Neural cell (in vitro differentiated cells): ENCODE results near the gene SLCO2A1. TPM values are rescaled to one million over a fixed set of nuclear protein-coding genes. Genes with fewer than 3 reads are reported as not detected.

Experiments
- H2AFZ ChIP-seq: fragments of 200-600, 300-800 bp; sonication (generic), shearing (Covaris generic); 2 replicates; pipeline ENCODE4 v1.6.0; 2014; ENCODE audit warnings: low read depth, mild to moderate bottlenecking, antibody characterized with exemption, low read length, moderate library complexity
- H3F3A ChIP-seq: fragments of 200-600 bp; shearing (Covaris generic); 2 replicates; pipeline ENCODE4 v1.6.1; 2016; ENCODE audit warnings: mild to moderate bottlenecking, moderate library complexity, mixed read lengths, antibody characterized with exemption, low read length; ENCODE audit not compliant: insufficient read depth, poor library complexity, severe bottlenecking
- H3K27ac ChIP-seq: fragments of 200-600, 300-800 bp; sonication (generic), shearing (Covaris generic); 2 replicates; pipeline ENCODE4 v1.5.1; 2014; ENCODE audit warnings: mild to moderate bottlenecking, low read length, moderate library complexity
- H3K27me3 ChIP-seq: fragments of 300-800, 200-600 bp; sonication (generic), shearing (Covaris generic); 2 replicates; pipeline ENCODE4 v1.6.0; 2014; ENCODE audit warnings: mild to moderate bottlenecking, low read depth, low read length, moderate library complexity; ENCODE audit not compliant: insufficient read depth
- H3K36me3 ChIP-seq: fragments of 300-800, 200-600 bp; sonication (generic), shearing (Covaris generic); 2 replicates; pipeline ENCODE4 v1.5.1; 2014; ENCODE audit warnings: mild to moderate bottlenecking, antibody characterized with exemption, low read length, moderate library complexity; ENCODE audit not compliant: insufficient read depth
- H3K4me2 ChIP-seq: fragments of 300-800, 200-600 bp; sonication (generic), shearing (Covaris generic); 2 replicates; pipeline ENCODE4 v1.6.0; 2014; ENCODE audit warnings: mild to moderate bottlenecking, low read length
- H3K4me3 ChIP-seq: fragments of 300-800, 200-600 bp; sonication (generic), shearing (Covaris generic); 2 replicates; pipeline ENCODE4 v1.5.1; 2014; ENCODE audit warnings: mild to moderate bottlenecking, low read length, moderate library complexity
- H3K79me2 ChIP-seq: fragments of 200-600 bp; shearing (Covaris generic); replicated peaks from 2 replicates; pipeline ENCODE4 v1.6.0; 2014; ENCODE audit warnings: mild to moderate bottlenecking, low read length, moderate library complexity; ENCODE audit not compliant: insufficient read depth
- H3K9ac ChIP-seq: fragments of 300-800, 200-600 bp; sonication (generic), shearing (Covaris generic); 2 replicates; pipeline ENCODE4 v1.6.1; 2016; ENCODE audit warnings: mild to moderate bottlenecking, low read length, mixed read lengths
- H3K9me2 ChIP-seq: fragments of 200-600 bp; shearing (Covaris generic); 2 replicates; pipeline ENCODE4 v1.6.1; 2016; ENCODE audit warnings: mild to moderate bottlenecking, low read length, mixed read lengths; ENCODE audit not compliant: insufficient read depth
- H3K9me3 ChIP-seq: fragments of 200-600, 300-800 bp; sonication (generic), shearing (Covaris generic); 2 replicates; pipeline ENCODE4 v1.6.1; 2016; ENCODE audit warnings: mild to moderate bottlenecking, mixed run types, low read length, moderate library complexity, mixed read lengths
- H4K20me1 ChIP-seq: fragments of 200-600 bp; shearing (Covaris generic); 2 replicates; pipeline ENCODE4 v1.6.1; 2016; ENCODE audit warnings: mild to moderate bottlenecking, mixed run types; ENCODE audit not compliant: insufficient read depth
- CTCF ChIP-seq: fragments of 450-650 bp; IDR thresholded peaks from 2 replicates; pipeline ENCODE4 v1.5.1; 2014; ENCODE audit warnings: antibody characterized with exemption, mild to moderate bottlenecking, moderate library complexity; ENCODE audit not compliant: poor library complexity, severe bottlenecking
- EP300 ChIP-seq: fragments of 450-650 bp; conservative IDR thresholded peaks from 2 replicates; pipeline ENCODE4 v1.6.1; 2014; ENCODE audit warnings: antibody characterized with exemption, mild to moderate bottlenecking, moderate library complexity; ENCODE audit not compliant: poor library complexity, severe bottlenecking
- EZH2 ChIP-seq: fragments of 200-600, 300-800 bp; shearing (Covaris generic), sonication (generic); IDR thresholded peaks from 2 replicates; pipeline ENCODE4 v1.6.1; 2014; ENCODE audit warnings: antibody characterized with exemption, low read length, borderline replicate concordance, mild to moderate bottlenecking; ENCODE audit not compliant: insufficient read depth, poor library complexity, severe bottlenecking
- MXI1 ChIP-seq: fragments of 450-650 bp; conservative IDR thresholded peaks from 2 replicates; pipeline ENCODE4 v1.6.1; 2014; ENCODE audit warnings: antibody characterized with exemption, mild to moderate bottlenecking; ENCODE audit not compliant: poor library complexity, severe bottlenecking
- POLR2AphosphoS5 ChIP-seq: IDR thresholded peaks from 2 replicates; pipeline ENCODE4 v1.6.1; 2012
- RAD21 ChIP-seq: fragments of 450-650 bp; conservative IDR thresholded peaks from 2 replicates; pipeline ENCODE4 v1.6.1; 2014; ENCODE audit warnings: antibody characterized with exemption, mild to moderate bottlenecking, moderate library complexity
- REST ChIP-seq: IDR thresholded peaks from 2 replicates; pipeline ENCODE4 v1.6.1; 2012; ENCODE audit warnings: borderline replicate concordance
- SMC3 ChIP-seq: fragments of 450-650 bp; conservative IDR thresholded peaks from 2 replicates; pipeline ENCODE4 v1.6.1; 2014; ENCODE audit warnings: antibody characterized with exemption, mild to moderate bottlenecking, moderate library complexity; ENCODE audit not compliant: poor library complexity
- TAF1 ChIP-seq: IDR thresholded peaks from 2 replicates; pipeline ENCODE4 v1.6.1; 2012; ENCODE audit warnings: low read depth
- polyA plus RNA-seq: library from polyadenylated mRNA; depleted of rRNA; stranded (reverse); fragments of >200 nt; gene quantifications from 2 replicates; pipeline ENCODE4 v1.2.3, GENCODE V29; 2014

SLCO2A1 gene
- polyA plus RNA-seq, 1 donor from 2014 or later, result not detected

GRCh38 chr3:134040066-134040465 is 10.3 kb upstream of the SLCO2A1 start:
- H2AFZ ChIP-seq, result no peak overlapping the region
- no peak overlapping the region for H3K9ac ChIP-seq

GRCh38 chr3:134039161-134039862 is 9.6 kb upstream of the SLCO2A1 start:
- Histone ChIP-seq H4K20me1 (no peaks in the 10 kb centered on the region), H3K9me2 (no peaks in the 10 kb centered on the region), H3K4me3 (no peak overlapping the region), H3K9ac (no peak overlapping the region), H3K36me3 (no peaks in the 10 kb centered on the region), H3K27ac (no peak overlapping the region), H3F3A (no peaks in the 10 kb centered on the region), H3K9me3 (no peaks in the 10 kb centered on the region), H3K79me2 (no peaks in the 10 kb centered on the region), H2AFZ (no peak overlapping the region), H3K27me3 (no peaks in the 10 kb centered on the region), H3K4me2 (no peak overlapping the region)
- TF ChIP-seq EP300 (no peak), RAD21 (no peak)

More at GRCh38 chr3:134040066-134040465, 10.3 kb upstream of the SLCO2A1 start:
- TF ChIP-seq RAD21 (no peak), CTCF (no peak), EZH2 (no peak), EP300 (no peak), SMC3 (no peak), REST (no peak), TAF1 (no peak), MXI1 (no peak), POLR2AphosphoS5 (no peak)
- no peak overlapping the region for H3K27ac ChIP-seq
- H3K4me3 ChIP-seq, result no peak overlapping the region
- H3K9me2 ChIP-seq, result no peaks in the 10 kb centered on the region
- no peaks in the 10 kb centered on the region for H3K36me3 ChIP-seq
- H3K27me3 ChIP-seq, result no peaks in the 10 kb centered on the region
- H4K20me1 ChIP-seq, result no peaks in the 10 kb centered on the region
- H3K4me2 ChIP-seq, result no peak overlapping the region
- no peaks in the 10 kb centered on the region for H3K79me2 ChIP-seq
- H3F3A ChIP-seq, result no peaks in the 10 kb centered on the region
- no peaks in the 10 kb centered on the region for H3K9me3 ChIP-seq
